Ammon's horn (tissue), 1 donor: Measurements from ENCODE around the gene NEBL.

Experiments used
- DNase-seq: peaks from one replicate; pipeline ENCODE4 v3.0.0-alpha.2; 2016; ENCODE audit warnings: low spot score

The NEBL gene

DNA sequence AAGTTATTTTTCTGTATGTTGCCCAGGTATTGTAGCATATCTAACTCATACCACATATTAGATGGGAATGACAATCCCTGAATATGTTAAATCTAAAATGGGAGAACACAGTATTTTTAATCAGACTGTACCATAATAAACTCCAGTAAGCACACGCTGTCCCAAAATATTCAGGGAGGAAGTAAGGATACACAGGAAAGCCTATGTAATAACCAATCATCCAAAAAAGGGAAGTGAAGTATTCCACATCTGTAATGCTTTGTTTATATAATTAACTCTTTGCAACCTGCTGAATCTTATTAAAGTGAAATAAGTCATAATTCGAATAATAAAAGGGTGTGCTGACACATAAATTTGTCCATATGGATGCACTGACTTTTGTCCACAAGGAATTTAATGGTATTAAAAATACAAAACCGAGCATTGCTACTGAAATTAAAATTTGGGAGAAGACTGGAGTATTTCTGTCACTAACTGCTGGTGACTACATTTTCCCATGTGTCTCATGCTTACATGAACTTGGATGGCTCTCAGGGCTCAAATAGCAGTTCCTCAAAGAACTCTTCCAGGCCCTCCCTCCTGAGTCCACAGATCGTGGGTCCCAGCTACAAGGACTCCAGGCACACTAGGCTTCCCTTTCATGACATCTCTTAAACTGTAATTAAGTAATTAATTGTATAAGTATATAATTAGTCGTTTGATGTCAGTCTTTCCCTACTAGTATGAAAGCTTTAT lies 120.6 kb downstream of the NEBL start:
- DNase-seq = no peak

DNA sequence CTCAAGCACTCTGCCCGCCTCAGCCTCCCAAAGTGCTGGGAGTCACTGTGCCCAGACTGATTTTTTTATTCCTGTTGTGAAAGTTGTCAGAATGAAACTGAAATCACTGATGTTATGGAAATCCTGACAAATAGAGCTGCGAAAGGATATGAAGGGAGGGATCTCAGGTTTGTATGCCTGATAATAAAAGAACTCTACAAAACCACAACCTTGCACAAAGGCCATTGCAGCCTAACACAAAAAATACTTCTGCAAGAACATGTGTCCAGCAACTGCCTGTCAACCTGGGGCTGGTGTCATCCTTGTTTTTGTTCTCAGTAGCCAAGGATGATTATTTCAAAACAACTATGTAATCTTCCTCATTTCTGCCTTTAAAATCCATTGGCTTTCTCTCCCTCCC lies 126.1 kb downstream of the NEBL start:
- no peak for DNase-seq

DNA sequence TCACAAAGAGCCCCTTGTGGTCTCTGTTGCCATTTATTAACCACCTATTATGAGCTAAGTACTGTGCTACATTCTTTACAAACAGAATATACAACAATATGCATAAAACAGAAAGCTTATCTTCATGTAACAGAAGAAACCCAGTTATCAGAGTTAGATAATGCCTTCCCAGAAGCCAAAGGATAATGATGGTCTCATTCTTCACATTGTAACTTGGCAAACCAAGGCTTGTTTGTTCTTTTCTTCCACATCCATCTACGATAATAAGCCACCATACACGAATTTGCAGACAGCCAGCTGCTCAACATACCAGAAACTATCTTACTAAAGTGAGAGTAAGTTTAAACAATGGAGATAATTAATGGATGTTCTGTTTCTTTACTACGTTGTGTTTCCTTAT lies 127.6 kb downstream of the NEBL start:
- no peak for DNase-seq

DNA sequence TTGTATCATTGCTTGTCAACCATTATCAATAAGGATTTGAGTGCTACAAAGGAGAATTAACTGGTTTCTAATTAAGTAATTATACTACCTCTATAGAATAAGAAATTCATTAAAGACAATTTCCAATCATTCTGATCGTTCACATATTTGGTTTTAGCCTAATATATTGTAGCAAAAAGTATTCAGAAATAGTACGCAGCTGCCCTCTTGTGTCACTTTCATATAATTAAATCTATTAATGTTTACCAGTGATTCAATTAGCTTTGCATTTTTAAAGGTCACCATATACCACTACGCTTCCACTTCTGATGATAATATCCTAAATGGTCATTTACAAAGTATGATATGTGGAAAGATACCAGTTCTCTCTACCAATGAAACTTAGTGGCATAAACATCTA lies 128.3 kb downstream of the NEBL start:
- peak; percentile 30 for DNase-seq

DNA sequence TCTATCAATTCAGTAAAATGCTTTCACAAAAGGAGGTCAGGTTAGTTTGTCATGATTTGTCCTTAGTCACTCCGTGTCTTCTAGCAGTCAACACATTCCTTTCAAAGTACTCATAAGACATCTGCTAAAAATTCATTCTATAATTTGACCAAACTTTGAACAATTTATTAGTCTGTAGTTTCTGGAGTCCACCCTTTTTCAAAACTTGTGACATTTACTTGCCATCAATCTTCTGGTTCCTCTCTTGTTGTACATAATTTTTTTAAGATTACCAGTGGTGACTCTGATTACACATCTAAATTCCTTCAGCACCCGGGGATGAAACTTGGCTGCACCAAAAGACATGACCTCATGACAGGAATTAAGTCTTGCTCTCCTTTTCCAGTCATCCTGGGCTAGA lies 130.1 kb downstream of the NEBL start:
- DNase-seq = no peak

DNA sequence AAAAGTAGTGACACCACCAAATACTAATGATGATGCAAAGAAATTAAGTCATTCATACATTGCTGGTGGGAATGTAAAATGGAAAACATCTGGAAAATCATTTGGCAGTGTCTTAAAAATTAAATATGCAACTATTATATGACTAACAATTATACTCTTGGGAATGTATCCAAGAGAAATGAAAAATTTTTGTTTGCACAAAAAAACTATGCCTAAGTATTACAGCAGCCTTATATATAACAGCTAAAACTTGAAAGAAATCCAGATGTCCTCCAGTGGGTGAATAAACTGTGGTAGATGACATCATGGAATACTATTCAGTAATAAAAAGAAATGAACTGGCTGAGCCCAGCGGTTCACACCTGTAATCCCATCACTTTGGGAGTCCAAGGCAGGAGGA lies 132.0 kb downstream of the NEBL start:
- no peak for DNase-seq

DNA sequence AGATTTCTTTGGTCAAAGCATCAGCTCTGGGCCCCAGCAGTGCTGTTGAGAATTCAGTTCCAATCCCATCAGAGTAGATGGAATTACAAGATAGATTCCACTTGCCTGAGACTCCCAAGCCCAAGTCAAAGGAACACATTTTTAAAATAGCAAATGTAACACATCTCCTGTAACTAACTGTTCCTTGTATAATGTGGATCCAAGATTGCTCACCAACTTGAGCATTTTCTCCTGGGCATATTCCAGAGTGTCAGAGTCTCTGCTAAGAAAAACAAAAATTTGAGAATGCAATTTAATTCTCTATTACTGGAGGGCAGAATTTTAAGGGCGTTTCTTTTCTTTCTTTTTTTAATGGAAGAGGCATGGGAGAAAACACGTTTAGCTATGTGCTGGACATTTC lies 136.7 kb downstream of the NEBL start:
- DNase-seq = no peak

DNA sequence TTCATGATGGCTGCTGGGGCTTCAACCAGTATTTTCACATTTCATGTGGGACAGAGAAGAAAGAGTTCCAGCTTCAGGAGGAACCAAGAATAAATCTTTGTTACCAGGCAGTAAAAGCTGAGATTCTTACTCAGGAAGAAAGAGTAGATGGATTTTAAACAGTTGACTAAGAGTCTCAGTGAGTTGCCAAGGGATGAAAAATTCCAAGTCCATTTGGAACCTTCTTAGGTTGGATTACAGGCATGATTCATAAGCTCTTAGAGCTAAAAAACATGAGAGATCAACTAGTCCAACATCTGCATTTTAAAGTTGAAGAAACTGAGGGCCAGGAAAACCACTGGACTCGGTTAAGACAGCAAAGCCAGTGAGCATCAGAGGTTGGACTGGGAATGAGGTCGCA lies 148.6 kb downstream of the NEBL start:
- no peak for DNase-seq

DNA sequence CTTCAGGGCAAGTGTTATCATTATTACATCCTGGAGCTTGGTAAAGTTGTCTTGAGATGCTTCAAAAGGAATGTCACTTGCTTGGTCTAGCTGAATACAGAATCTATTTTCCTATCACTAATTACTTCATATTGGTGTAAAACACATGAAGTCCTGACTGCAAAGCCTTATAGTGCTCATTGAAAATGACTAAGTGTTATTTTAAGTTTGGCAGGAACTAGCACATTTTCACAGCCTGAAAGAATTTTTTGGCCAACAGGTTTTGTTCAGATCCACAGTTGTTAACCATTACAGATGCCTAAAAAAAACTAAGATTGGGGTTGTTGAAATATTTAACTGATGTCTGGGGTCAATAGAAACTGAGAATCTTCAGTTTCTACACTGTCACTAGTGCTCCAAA lies 149.3 kb downstream of the NEBL start:
- no peak for DNase-seq

DNA sequence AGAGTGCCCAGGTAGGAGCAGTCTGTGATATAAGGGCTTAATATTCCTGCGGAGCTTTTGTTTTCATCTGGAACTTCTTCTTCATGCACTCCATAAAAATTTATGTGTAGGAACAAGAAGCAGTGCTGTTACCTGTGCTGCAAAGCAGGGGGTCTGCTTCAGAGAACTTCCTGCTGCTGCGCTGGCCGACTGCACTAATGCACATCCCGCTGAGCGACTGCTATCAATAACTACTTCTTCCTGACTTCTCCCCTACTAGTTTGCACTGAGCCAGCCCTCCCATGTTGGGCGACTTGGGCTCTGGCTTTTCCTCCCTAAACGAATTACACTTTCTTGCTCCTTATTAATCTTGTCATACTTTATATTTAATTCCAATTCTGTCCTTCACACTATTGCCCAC lies 150.3 kb downstream of the NEBL start:
- DNase-seq = no peak

DNA sequence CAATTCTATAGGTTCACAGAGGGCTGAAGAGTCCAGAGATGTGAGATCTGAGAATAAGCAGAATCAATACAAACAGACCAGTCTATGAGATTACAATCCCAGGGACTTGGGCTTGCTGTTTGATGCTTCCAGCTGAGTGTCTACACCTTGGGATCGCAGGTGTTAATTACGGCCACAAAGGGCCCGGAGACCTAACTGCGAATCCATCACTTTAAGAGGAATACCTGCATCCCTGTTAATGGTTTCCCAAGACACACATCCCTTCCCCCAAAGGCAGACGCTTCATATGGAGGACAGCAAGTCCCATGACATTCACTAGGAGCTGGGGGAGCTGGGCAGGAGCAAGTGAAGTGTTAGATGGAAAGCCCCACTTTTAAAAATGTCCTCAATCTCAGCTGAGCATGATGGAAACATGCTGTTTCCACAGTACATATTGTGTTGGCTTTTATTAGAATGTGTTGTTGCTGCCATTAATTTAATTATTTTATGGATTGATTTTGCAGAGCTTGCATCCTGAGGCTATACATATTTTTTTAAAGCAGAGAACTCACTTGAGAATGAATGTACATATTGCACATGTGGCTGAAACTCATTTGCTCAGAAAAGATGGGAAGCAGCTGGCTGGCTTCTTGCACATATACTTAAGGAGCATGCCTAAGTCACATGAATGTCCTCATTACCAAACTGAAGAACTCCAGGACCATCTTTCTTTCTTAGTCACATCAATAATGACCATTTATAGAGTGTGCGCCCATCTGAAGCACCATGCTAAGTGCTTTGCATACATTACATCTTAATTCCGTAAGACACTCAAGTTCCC lies 151.3 kb downstream of the NEBL start:
- no peak for DNase-seq

DNA sequence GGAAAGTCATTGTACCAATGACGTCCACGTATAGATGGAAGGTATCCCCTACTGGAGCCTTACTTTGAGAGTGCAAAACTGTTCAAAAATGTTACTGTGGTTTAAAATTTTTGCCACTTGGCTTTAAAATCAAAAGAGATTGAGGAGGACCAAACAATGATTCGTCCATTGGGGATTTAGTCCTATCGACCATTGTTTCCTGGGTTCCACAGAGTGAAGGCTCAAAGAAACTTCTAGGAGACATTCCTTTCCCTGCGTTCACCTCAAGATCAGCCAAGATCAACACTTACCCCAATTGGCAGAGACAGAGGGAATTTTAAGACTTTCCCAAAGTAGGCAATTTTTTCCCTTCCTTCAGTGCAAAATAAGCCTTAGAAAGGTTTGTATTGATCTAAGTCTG lies 152.3 kb downstream of the NEBL start:
- no peak for DNase-seq

DNA sequence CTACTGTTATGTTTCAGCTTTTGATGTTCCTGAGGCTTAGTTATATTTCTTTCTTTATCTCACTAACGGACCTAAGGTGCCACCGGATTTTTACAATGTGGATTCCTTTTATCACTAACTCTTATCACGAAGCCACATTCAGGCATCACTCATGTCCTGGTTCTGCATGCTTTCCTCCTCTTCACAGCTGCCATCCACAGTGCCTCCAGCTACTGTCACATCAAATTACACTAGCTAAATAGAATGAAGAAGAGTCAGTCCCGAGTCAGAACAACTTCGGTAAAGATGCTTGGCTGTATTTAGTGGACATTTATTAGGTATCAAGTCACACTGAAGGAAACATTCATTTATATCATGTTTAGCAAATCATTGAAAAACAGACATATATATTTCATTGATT lies 153.2 kb downstream of the NEBL start:
- peak; percentile 7 for DNase-seq

DNA sequence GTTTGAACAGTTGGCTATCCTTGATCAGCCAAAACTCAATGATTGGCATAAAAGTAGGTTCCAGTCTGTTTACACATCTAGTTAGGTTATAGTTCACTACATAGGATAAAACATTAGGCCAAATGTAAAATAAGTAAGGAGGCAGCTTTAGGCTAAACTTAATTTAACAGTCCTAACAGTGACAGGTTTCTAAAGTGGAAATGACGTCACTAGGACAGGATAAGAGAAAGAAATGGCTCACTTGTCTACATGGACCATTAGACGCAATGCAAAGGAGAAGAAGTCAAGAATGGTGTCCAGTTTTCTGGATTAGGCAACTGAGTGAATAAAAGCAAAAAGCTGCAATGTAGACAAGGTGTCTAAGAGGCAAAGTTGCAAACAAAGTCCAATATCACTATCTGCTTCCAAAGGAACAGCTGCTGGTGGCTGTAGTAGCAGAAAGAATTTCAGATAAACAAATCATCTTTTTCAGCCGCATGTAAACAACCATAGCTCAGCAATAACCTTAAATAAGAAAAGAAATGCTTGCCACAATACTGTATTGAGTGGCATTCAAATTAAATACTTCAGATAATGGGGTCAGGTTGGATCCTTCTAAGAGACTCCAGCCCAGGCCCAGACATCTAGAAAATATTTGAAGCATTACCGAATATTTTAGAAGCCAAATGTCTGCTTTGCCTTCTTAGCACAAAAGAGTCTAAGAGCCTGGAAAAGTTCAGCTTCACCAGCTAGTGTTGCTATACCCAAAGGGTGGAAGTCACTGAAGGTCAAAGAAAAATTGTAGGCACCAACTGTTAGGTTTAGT lies 154.2 kb downstream of the NEBL start:
- DNase-seq = no peak

DNA sequence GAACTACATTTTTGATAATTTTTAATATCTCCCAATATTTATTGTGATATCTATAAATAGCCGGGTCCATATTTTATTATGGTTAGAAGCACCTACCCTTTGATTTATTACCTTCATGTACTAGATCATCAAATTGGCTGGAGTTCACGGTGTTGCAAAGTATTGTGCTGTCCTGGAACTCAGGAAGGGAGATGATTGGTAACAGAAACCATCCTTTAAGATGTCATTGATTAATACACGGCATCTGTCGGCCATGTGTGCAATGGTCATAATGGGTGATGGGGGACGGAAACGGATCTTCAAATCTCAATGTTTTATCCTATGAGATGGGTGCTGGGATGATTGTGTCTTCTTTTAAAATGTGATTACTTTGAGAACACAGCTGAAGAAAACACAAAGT lies 157.0 kb downstream of the NEBL start:
- DNase-seq = no peak

DNA sequence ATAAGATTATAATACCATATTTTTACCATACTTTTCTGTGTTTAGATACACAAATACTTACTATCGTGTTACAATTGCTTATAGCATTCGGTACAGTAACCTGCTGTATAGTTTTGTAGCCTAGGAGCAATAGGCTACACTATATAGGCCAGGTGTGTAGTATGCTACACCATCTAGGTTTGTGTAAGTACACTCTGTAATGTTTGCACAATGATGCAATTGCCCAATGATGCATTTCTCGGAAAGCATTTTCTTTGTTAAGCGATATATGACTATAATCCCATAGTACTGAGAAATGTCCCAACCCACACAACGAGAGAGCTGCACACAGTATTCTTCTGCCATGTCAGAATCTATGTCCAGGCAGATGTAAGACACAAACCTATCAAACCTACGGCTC lies 160.0 kb downstream of the NEBL start:
- no peak for DNase-seq
